GM12864 (cell line): ENCODE data around the gene SLC39A2.

ENCODE experiments used
- DNase-seq: peaks from one replicate; pipeline ENCODE4 v3.0.0-alpha.2; 2011; ENCODE audit warnings: low read depth
- H3K4me3 ChIP-seq: 2 replicates; pipeline ENCODE4 v1.5.1; 2011; ENCODE audit warnings: mild to moderate bottlenecking, low read depth, low read length, control low read depth
- TF ChIP-seq, protein P1 (sequence below): IDR thresholded peaks from 2 replicates; pipeline ENCODE4 v1.5.1; 2011; ENCODE audit warnings: low read depth, mild to moderate bottlenecking, moderate library complexity, low read length, control low read depth, inconsistent platforms; ENCODE audit errors: missing control alignments

The SLC39A2 gene

DNA sequence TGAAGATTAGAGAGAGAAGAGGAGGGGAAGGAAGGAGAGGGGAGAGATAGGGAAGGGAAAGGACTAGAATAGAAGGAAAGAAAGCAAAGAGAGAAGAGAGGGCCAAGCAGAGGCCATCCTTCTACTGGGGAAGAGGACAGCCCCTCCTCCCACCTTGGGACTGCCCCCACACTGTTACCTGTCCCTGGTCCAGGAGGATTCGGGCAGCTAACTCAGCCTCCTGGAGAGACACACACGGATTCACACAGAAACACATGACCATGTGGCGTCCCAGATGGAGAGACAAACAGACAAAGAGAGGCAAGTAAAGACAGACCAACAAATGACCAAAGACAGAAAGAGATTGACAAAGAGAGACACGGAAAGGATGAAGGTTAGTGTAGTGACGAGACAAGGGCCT is 23.6 kb downstream of the SLC39A2 start:
- TF ChIP-seq, protein P1, sequence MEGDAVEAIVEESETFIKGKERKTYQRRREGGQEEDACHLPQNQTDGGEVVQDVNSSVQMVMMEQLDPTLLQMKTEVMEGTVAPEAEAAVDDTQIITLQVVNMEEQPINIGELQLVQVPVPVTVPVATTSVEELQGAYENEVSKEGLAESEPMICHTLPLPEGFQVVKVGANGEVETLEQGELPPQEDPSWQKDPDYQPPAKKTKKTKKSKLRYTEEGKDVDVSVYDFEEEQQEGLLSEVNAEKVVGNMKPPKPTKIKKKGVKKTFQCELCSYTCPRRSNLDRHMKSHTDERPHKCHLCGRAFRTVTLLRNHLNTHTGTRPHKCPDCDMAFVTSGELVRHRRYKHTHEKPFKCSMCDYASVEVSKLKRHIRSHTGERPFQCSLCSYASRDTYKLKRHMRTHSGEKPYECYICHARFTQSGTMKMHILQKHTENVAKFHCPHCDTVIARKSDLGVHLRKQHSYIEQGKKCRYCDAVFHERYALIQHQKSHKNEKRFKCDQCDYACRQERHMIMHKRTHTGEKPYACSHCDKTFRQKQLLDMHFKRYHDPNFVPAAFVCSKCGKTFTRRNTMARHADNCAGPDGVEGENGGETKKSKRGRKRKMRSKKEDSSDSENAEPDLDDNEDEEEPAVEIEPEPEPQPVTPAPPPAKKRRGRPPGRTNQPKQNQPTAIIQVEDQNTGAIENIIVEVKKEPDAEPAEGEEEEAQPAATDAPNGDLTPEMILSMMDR, result no peak
- no peak for DNase-seq
- H3K4me3 ChIP-seq, result no peak overlapping the region

DNA sequence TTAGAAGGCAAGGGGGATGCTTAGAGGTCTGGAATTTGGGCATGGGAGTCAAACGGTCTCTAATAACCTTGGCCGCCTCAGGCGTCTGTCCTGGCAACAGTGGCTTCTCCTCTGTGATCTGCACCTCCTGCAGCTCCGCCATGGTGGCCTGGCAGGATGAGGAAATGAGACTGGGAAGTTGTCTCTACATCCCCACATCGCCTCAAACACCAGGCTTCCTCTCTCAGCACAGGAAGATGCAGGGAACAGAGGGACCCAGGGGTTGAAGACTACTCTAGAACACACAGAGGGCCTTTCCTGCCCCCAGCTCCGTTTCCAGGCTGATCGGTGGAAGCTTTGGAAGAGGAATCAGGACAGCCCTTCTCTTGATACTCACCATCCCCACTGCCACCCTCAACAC is 24.1 kb downstream of the SLC39A2 start:
- TF ChIP-seq, protein P1, result no peak
- no peak for DNase-seq
- H3K4me3 ChIP-seq, result no peak overlapping the region

DNA sequence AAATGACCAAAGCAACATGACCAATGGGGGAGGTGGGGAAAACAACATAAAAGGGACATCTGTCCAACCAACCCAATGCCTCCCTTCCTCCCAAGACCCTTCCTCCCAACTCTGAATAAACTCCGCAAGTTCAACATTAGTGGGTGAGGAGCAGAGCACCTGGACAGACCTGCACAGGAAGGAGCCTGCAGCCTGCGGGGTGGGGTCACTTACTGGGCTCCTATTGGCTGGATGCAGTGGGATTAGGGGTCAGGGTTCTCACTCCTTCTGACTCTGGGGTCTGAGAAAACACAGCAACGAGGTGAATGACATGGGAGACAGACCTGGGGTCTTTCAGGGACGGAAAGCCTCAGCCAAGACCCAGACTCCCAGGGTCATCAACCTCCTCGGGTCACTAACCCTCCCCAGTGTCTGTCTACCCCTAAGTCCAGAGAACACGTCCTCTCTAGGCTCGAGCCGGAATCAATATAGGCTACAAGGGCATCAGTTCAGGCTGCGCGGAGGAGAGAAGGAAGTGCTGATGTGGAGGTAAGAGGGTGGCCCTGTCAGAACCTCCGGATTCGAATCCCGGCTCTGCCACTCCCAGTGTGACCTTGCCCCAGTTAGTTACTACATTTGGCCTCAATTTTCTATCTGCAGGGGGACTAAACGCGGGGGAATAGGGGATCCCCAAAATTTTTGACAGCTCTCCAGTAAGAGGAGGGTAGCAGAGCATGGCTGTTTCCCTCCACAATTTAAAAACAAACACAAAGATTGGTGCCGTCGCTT is 24.9 kb downstream of the SLC39A2 start:
- no peak overlapping the region for H3K4me3 ChIP-seq
- TF ChIP-seq, protein P1, result no peak
- no peak for DNase-seq

DNA sequence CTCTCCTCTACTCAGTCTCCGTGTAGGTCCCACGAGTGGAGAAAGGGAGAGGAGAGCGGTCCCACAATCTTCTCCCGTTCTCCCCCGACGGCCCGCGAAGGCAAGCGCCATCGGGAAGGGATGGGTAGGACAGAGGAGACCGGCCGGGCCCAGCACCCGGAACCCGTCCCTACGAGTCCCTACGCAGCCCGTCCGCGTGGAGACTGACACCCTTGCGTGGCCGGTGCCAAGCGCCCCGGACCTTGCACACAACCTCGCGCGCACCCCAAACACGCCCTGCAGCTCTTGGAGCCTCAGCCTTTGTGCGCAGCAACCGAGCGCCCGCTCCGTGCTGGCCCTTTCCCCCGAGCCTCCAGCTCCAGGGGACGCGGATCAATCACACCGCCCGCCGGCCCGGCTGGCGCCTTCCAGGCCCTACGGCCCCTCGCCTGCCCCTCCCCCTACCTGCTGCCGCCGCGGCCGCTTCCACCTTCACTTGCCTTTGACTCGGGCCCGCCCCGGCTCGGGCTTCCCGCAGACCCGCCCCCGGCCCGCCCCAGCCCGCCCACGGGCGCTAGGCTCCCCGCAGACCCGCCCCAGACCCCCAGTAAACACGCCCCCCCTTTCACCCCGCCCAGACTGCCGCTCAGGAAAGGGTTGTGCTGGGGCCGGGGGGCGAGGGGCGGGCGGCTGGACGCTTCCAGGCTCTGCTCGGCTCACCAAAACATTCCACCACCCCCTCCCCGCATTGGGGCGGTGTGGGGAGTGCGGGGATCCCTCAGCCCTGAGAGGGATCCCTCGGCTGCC is 25.7 kb downstream of the SLC39A2 start, which contains the start of gene NDRG2:
Gene NDRG2 (minus strand): TSS at position 477 of the 786 bp plus-strand sequence. CDS start 1,746 bp downstream, outside the sequence.
- no peak for DNase-seq
- H3K4me3 ChIP-seq, result no peak within 1 kb of the TSS; the same call in 1 of the 2 replicates
- TF ChIP-seq, protein P1, result no peak

DNA sequence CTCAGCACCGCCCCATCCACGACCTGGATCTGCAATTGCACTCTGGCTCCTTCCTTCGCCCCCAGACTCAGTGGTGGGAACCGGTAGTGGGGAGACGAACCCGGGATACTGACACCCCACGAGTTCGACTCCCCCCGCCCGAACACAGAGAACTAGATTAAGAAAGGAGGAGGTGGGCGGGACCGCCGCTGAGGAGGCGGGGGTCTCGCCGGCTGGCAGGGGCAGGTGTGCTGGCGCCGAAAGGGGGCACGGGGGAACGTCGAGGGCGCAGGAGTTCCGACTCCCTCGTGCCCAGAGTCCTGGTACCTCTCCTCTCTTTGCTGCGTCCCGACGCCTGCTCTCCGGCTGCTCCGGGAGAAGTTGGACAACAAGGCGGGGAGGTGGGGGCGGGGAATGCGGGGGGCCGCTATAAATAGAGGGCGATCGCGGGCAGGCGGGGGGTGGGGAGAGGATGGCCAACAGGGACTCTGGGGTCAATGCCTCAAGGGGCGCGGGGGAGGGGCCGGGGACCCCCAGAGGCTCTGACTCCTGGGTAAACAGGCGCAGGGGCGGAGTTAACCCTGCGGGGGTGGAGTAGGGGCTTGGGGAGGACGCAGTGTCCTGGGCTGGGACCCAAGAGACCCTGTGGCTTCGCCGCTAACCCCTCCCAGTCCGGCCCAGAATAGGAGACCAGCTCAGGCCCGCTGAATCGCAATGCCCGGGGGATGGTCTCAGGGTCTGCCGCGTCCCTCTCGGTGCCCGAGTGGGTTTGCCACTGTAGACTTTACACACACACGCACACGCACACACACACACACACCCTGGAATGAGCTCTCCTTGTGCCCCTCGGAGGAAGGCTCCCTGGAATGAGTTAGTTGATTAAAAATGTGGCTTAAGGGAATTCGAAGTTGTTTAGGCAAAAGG is 26.5 kb downstream of the SLC39A2 start:
- TF ChIP-seq, protein P1, result no peak
- DNase-seq, result no peak
- no peak overlapping the region for H3K4me3 ChIP-seq

DNA sequence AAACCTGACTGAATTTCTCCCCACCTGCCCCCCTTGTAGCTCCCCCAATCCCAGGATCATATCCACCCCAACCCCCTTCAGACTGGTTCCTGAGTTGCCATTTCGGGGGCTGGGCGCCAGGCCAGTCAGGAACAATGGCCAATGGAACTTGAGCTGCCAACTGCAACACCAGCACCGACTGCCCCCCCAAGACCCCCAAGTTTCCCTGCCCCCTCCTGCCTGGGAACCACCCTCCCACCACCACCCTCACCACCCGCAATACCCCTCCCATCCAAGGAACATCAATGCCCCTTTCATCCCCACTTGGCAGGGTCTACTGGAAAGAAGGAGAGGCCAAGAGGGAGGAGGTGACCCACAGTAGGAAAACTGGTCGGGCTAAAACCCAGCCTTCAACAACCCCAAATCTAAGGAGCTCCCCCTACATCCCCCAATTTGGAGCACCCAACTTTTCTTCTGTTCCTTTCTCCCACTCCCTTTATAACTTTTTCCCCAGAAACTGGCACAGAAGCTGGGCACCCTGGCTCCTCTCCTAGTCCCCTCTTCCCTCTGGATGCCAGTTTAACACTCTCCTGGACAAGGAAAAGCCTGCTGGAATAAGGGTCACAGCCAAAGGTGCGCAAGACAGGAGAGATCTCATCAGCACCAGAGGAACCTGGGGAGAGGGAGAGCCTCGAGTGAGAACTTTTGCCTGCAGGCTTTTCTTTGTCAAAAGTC is 27.3 kb downstream of the SLC39A2 start:
- TF ChIP-seq, protein P1, result no peak
- H3K4me3 ChIP-seq, result no peak overlapping the region
- no peak for DNase-seq
